GM19452 (cell line): ENCODE results near the gene SPIRE2.
"Not testable (repeated sequence)": the region's sequence is repeated elsewhere in the genome, so short reads cannot be mapped to it uniquely, and the experiment has no call there.

Source experiments
- ATAC-seq: cut with Tn5 transposase; IDR thresholded peaks from one replicate; pipeline ENCODE4 v1.9.1; 2021; ENCODE audit not compliant: unreplicated experiment

The SPIRE2 gene

GRCh38 chr16:89836484-89836883 is 8.2 kb downstream of the SPIRE2 start:
- not testable (repeated sequence) for ATAC-seq

- ATAC-seq, result no peak
Measured at GRCh38 chr16:89837014-89837546, 8.8 kb downstream of the SPIRE2 start.

DNA sequence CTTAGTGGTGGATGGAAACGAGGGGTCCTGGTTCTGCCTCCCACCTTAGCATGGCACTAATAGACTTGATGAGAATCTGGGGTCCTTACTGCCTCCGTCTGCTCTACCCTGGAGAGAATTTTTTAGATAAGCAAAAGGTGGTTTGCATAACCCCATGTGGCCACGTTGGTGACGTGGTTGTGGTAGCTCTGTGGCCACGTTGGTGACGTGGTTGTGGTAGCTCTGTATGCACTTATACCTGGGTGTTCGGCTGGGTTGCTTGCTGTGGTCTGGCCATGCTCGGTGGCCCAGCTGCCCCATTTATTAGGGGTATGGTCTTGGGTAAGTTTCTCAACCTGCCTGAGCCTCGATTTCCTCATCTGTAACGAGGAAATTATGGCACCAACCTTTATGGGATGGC is 13.0 kb downstream of the SPIRE2 start:
- ATAC-seq, result no peak

DNA sequence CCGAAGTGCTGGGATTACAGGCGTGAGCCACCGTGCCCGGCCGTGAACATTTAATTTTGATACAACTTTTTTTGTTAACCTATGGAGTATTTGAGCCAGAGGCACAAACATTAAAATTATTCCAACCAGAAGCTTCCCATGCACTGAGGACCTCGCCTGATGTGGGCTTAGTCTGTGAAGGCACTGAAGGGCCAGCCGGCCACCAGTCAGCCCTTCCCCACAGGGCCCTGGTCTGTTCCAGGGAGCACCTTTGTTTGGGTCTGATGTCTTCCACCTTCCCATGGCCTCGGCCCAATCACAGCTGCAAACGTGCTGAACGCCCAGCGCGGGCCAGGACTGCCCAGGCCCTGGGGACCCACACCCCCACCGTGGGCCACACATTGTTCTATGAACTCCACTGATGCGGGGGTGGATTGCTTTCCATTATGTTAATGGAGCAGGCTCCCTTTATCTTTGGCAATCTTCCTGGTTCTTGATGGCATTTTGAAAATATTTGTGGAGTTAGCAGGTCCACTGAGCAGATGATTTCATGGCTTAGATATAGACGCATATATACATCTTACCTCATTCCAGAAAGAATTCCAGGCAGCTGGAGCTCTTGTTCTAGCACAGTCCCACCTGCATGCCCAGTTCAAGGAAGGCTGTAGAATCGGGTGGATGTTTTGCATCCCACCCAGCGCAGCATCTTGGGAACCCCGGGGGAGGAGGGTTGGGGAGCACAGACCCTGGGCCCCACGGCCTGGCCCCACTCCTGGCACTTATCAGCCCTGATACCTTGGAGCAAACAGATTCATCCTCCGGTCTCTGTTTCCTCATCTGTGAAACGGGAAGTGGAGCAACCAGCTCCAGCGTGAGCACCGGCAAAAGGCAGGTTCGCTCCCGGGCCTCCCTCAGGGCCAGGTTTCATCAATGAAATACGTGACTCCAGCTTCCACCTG is 14.5 kb downstream of the SPIRE2 start:
- no peak for ATAC-seq

GRCh38 chr16:89843409-89844350 is 15.4 kb downstream of the SPIRE2 start:
- no peak for ATAC-seq

GRCh38 chr16:89844739-89845339 is 16.6 kb downstream of the SPIRE2 start:
- no peak for ATAC-seq

- ATAC-seq, result no peak
Measured at GRCh38 chr16:89845417-89845816, 17.1 kb downstream of the SPIRE2 start.

GRCh38 chr16:89847051-89847939 is 19.0 kb downstream of the SPIRE2 start:
- ATAC-seq, result no peak

DNA sequence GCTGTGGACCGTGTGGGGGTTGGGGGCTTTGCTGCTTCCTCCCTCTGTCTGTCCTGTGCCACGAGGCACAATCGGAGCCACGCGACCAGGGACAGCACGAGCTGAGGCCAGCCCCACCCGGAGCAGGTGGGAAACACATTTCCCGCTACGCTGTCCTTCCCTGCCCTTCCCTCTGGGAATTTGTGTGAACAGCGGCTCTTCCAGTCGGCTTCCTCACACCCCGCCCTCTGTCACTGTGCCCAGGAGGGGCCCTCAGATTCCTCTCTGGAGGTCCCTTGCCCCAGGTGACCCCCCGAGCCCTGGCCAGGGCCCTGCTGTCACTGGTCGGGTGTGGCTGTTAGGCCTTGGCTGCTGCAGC is 19.6 kb downstream of the SPIRE2 start:
- ATAC-seq, result no peak

GRCh38 chr16:89848974-89849373 is 20.7 kb downstream of the SPIRE2 start:
- no peak for ATAC-seq

DNA sequence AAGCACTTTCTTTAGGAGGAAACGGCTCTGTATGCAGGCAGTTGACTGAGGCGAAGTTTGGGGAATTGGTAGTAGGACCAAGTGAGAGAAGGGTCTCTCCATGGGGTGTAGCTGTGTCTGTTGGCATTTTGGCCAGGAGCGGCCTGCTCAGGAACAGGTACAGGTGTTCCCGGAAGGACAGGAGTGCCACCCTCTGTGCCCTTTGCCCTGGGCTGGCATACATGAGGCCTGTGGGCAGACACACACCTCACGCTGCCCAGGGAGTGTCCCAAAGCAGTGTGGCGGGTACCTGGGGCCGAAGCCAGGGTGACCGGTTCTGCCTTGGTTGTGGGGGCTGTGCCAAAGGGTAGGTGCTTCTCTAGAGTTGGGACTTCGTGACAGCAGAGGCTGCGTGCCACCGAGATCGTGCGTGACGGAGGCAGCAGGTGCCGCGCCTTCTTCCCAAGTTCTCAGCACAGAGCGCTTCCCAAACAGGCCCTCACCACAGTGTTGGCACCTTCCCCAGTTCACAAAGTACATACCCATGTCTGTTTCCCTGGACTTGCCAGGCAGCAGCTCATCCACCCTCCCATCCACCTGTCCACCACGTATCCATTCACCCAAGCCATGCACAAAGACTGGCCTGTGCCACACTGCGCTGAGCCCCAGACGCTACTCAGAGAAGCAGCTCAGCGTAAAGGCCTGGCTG is 25.2 kb downstream of the SPIRE2 start:
- ATAC-seq, result no peak

DNA sequence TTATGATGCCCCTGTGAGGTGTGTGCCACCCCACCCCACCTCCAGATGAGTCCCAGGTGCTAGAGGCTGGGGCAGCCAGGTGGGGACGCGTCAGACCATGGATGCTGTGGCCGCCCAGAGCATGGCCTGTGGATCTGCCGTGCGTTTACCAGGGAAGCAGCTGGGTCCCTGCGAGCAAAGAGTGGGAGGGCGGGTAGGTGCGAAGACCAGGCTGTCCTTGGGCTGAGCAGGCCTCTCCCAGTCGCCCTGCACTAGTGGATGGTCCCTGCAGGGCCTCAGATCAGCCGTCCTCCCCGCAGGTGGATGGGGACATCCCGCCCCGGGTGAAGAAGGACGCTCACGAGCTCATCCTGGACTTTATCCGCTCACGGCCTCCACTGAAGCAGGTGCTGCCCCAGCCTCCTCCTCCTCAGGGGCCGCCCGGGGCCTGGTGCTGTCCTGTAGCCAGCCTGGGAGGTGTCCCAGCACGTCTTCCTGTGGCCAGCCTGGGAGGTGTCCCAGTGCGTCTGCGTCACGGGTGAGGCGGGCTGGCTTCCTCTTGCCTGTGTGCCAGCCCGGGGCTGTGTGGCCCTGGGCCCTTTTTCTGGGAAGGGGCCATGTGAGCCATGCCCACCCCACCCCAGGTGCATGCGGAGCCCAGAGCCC is 27.1 kb downstream of the SPIRE2 start:
- no peak for ATAC-seq

- no peak for ATAC-seq
Measured at GRCh38 chr16:89855986-89856385, 27.7 kb downstream of the SPIRE2 start.

DNA sequence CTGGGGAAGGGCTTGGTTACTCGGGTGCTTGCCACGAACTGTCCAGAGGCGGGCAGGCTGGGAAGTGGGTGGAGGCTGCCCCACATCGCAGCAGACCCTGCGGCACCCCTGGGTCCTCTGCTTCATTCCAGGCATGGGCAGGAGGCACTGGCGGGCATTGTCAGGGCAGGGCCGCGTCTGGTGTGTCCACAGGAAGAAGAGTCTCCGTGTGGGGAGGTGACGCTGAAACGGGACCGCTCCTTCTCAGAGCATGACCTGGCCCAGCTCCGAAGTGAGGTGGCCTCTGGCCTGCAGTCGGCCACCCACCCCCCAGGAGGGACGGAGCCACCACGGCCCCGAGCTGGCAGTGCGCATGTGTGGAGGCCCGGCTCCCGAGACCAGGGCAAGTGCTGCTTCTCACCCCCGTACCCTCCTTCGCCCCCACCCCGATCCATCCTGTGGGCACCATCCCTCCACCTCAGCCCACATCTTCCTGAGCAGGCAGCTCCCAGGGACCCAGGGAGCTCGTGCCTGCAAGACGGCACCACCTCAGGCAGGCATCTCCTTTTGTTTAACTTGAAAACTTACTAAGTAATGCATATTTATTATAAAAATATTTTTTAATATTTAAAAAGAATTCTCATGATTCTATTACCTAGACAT is 30.8 kb downstream of the SPIRE2 start:
- ATAC-seq, result no peak

DNA sequence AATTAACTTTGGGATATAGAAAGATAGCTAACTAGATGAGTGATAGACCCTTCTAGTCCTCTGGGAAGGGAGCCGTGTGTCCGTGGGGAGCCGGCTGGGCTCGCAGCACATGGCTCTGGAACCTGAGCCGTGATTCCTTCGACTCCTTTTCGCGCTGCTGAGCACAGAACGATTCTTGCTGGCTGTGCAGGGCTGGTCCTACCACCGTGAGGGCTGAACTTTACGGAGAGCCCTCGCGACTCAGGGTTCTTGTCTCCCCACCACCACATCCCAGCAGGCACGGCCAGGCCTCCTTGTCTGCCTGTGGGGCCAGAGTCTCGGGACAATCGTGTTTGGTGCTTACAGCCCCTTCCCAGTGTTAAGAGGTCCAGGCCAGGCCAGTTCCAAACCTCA is 31.3 kb downstream of the SPIRE2 start:
- ATAC-seq, result no peak

GRCh38 chr16:89860747-89861304 is 32.6 kb downstream of the SPIRE2 start:
- ATAC-seq, result no peak

DNA sequence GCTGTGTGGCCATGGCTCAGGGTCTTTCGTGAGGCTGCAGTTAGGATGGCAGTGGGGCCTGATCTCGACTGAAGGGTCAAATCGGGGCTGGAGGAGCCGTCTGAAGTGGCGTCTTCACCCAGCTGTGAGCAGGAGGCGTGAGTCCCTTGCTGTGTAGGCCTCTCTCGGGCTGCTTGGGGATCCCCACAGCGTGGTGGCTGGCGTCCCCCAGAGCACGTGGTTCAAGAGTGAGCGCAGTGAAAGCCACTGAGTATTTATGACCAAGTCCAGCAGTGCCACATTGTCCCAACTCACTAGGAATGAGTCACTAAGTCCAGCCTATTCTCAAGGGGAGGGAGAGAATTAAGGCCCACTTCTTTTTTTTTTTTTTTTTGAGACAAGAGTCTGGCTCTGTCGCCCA is 33.4 kb downstream of the SPIRE2 start:
- no peak for ATAC-seq

DNA sequence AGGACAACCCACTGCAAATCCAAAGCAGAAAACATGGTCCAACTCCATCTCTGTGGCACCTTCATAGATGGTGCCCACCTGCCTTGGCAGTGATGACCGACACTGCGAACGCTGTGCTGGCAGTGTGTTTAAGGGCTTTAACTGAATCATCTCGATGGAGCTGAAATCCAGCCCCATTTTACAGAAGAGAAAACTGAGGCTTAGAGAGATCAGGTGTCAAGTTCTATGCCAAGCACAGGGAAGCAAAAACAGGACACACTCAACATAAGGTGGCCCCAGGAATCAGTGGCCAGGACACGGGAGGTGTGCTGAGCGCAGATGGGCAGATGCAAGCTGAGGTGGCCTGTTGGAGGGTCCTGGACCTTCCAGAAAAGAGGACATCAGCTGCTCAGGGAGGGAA is 34.5 kb downstream of the SPIRE2 start:
- ATAC-seq, result no peak
